GM18526 (cell line): ENCODE measurements around the gene CLMP.

ENCODE experiments used
- POLR2A ChIP-seq: IDR thresholded peaks from 3 replicates; pipeline ENCODE4 v1.6.1; 2011; ENCODE audit not compliant: insufficient read length; ENCODE audit errors: extremely low read depth

CLMP gene

GRCh38 chr11:123227763-123228495, 32.9 kb upstream of the CLMP start:
- TF ChIP-seq POLR2A, result no peak

- no peak for TF ChIP-seq POLR2A
Observed at GRCh38 chr11:123221584-123221983, 26.5 kb upstream of the CLMP start.

- no peak for TF ChIP-seq POLR2A
Observed at GRCh38 chr11:123221096-123221561, 26.1 kb upstream of the CLMP start.

GRCh38 chr11:123219066-123219690, 24.1 kb upstream of the CLMP start:
- no peak for TF ChIP-seq POLR2A

- TF ChIP-seq POLR2A, result no peak
Observed at GRCh38 chr11:123218451-123218850, 23.4 kb upstream of the CLMP start.

- TF ChIP-seq POLR2A, result no peak
Observed at GRCh38 chr11:123217897-123218296, 22.8 kb upstream of the CLMP start.

GRCh38 chr11:123216249-123216648, 21.2 kb upstream of the CLMP start:
- TF ChIP-seq POLR2A, result no peak

GRCh38 chr11:123214940-123215339, 19.9 kb upstream of the CLMP start:
- TF ChIP-seq POLR2A, result no peak

- no peak for TF ChIP-seq POLR2A
Observed at GRCh38 chr11:123214396-123214795, 19.3 kb upstream of the CLMP start.

- no peak for TF ChIP-seq POLR2A
Observed at GRCh38 chr11:123213307-123213771, 18.3 kb upstream of the CLMP start.

GRCh38 chr11:123212406-123212805, 17.4 kb upstream of the CLMP start:
- TF ChIP-seq POLR2A, result no peak

GRCh38 chr11:123211981-123212380, 16.9 kb upstream of the CLMP start:
- TF ChIP-seq POLR2A, result no peak

GRCh38 chr11:123211149-123211852, 16.3 kb upstream of the CLMP start:
- TF ChIP-seq POLR2A, result no peak

- no peak for TF ChIP-seq POLR2A
Observed at GRCh38 chr11:123209591-123209990, 14.5 kb upstream of the CLMP start.

- no peak for TF ChIP-seq POLR2A
Observed at GRCh38 chr11:123206791-123207434, 11.9 kb upstream of the CLMP start.
